NCI-H1436 (cell line): ENCODE data around the gene RPL29.

ENCODE experiments used
- DNase-seq: peaks from one replicate; lab custom pipeline; 2025; lab: John Stamatoyannopoulos, UW

RPL29 gene

DNA sequence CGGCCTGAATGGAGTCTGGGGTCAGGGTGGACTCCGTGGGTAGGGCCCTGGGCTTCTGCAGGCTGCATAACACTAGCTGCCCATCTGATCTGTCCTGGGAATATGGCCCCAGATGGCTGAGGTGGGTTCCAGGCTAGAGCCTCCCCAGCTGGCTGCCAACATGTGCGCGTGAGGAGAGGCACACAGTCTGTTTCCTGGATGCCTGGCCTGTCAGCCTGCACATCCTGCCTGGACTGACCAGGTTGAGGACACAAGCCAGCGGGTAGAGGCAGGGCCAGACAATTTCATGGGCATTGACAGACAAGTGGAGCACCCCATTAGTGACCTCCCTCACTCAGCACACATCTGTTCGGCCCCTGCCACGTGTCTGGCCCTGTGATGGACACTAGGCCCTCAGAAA, 29.8 kb upstream of the RPL29 start:
- no peak for DNase-seq

DNA sequence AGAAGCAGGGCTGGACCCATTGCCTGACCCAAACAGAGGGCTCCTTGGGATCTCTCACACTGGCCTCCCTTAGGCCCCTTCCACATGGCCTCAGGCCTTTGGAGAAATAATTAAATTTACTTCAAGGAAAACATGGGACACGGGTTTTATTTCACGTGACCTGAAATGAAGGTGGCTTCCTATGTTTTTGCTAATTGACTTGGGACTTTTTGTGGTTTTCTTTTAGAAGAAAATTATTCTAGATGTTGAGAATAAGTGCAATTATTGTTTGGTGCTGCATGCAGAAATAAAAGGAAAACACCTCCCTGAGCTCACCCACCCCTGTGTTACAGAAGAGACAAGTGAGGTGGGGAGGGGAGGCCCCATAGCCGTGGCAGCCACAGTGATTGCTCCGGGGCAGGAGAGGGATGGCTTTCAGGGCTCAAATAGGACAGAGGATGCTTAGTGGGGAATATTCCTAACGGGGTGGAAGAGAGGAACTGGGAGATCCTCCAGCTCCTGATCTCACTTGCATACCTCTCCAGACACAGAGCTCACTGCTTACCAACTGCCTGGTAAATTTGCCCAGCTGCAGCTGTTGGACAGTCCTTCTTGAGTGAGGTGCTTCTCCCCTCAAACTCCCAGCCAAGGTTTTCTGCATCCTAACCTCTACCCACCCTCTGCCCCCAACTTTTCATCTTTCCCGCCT, 29.2 kb upstream of the RPL29 start:
- no peak for DNase-seq

DNA sequence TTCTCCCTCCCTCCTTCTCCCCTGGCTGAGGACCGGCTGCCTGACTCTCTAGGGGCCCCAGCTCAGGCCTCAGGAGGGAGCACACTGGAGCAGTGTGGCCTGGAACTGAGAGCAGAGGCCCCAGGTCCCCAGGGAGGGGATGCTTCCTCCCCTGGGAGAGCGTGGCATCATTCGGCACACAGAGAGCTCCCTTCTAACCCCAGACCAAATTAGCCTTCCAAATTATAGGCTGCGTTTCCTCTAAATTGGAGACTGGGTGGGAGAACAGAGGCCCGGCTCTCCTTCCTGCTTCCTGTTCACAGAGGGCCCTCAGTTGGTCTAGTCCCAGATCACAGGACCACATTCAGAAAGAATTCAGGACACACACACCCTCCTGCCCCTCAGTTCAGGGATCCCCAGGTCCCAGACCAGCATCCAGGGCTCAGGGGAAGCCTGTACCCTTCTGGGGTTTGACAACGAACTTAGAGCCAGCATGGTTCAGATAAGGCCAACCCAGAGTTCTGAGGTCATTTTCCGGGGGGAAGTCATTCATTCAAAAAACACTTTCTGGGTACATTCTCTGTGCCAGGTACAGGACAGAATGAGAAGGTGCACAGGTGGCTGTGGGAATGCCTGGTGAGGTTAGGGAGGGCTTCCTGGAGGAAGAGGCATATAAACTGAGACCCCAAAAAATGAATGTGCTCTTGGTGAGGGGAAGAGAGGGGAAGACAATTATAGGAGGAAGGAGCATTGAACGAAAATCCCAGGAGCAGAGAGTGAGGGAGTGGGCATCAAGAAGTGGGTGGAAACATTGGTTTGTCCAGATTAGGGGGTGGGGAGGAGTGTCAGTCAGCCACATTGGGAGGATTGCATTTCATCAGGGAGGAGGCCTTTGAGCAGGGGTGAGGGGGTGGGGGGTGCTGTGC, 28.4 kb upstream of the RPL29 start:
- no peak for DNase-seq

DNA sequence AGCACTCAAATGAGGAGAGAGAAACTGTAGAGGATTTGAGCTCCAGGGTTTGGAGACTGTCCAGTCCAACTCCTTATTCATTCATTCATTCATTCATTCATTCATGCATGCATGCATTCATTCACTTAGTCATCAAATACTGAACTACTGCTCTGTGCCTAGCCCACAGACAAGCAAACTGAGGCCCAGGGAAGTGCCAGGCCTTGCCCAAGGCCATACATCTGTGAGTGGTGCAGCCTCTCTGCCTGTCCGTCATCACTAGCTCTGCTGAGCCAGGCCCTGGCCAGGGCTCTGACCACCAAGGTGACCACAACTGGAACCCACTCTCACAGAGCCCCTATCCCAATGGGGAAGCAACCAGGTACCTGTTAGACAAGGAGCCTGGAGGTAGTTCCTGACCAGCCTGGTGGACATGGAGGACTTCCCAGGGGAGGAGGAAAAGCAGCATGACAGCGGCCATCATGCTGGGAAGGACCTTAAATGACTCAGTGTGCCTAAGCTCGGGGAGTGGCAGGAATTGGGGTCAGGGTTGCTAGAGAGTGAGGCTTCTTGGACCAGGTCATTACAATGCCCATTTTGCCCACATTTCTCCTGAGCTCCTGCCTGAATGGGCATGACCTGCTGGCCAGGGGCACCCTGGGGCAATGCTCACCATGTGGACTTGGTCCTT, 27.5 kb upstream of the RPL29 start:
- no peak for DNase-seq

DNA sequence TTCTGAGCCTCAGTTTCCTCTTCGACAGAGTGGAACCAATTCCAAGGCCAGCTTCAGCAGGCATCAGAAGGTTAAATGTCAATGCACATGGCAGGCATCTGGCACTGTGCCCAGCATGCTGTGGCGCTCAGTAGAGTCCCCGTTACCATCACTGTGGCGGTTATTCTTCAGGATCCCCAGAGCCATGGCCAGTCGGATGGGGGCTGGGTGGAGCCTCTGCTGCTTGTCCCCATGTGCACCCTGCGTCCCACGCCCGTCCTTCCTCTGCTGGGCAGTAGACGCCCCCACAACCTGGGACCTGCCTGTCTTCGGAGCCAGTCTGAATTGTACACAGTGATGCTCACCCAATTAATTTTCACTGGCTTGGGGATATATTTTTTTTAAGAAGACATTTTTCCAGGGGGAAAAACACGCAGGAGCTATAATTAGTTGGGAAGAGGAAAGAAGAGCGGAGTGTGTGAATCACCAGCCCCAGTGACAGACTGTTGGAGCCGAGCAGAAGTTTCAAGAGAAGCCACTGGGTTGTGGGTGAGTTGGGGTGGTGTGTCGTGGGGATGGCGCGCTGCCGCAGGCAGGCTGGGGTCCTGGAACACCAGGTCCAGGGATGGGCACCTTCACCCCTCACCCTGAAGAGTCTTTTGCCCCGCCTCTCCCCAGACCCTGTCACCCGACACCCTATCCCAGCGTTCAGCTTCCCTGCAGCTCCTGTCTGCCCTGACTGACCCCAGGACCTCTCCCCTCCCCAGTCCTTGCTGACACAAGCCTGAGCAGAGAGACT, 26.8 kb upstream of the RPL29 start:
- DNase-seq, result no peak

DNA sequence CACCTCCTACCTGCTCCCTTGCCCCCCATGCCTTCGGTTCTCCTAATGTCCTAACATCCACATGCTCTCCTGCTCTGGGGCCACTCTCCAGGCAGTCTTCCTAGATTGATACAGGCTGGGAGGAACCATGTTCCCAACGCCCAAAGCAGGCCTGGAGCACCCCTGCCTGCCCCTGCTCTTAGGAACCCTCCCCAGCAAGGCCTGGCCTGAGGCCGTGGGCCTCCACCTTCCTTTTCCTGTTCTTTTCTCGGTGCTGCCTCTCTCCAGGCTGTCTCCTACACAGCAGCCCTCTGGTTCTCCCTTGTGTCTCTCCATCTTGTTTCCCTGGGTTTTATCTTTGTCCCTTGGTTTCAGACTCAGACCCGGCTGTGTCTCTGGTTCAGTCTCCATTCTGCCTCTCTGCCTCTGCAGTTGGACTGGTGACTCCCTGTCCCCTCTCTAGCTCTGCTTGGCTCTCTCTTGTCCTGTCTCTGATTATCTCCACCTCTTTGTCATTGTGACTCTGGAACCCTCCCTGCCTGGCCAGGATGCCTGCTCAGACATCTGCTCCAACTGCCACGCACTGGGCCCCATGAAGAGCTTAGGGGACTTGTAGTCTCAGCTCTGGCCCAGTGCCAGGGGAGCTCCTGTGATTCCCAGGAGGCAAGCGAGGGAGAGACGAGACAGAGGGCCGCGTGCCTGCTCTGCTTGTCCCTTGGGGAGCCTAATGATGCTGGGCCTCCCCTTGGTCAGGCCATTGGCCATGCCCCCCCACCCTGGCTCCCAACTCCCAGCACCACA, 26.0 kb upstream of the RPL29 start:
- DNase-seq, result peak; percentile 55

DNA sequence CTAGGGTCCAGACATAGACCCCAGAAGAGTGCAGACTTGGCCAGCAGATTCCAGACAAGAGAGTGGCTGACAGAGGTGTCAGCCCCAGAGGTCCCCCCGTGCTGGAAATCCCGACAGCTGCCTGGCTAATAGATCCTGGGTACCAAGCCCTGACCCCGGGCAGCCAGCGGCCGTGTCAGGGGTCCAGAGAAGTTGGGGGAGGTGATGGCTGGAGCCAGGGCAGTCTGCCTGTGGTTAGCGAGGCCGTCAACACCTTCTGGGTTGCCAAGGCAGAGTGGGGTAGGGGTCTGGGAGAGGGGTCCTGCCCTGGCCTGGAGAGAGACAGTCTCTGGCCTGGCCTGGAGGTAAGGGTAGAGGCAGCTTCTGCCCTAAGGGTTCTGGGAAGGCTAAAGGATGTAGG, 25.1 kb upstream of the RPL29 start:
- DNase-seq, result no peak

DNA sequence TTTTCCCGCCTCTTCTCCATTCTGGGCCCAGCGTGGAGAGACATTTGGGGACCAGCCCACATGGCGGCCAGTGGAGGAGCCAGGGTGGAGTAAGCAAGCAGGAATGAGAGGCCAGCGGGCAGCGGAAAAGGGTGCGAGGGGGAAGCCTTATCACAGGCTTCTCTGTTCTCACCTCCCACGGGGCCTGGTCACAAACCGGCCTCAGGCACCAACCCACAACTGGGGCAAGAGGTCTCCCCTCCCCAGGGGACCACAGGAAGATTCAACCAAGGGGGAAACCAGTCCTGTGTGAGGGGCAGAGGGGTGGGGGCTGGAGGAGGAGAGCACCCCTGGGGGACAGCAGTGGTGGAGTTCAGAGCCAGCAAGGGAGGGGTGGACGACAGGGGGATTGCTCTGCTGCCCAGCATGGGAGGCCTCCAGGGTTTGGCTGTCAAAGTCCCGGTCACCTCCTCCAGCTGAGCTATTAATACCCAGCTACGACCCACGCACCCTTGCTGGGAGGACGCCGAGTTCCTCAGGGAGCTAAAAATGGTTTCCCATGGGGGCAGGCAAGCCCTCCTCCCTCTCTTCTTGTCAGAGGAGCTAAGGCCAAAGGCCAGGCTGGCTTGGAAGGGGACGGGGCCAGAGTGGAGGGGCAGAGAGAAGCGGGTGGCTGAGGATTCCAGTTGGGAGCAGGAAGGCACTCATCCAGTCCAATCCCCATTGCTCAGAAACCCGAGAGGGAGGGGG, 23.8 kb upstream of the RPL29 start:
- DNase-seq, result no peak

DNA sequence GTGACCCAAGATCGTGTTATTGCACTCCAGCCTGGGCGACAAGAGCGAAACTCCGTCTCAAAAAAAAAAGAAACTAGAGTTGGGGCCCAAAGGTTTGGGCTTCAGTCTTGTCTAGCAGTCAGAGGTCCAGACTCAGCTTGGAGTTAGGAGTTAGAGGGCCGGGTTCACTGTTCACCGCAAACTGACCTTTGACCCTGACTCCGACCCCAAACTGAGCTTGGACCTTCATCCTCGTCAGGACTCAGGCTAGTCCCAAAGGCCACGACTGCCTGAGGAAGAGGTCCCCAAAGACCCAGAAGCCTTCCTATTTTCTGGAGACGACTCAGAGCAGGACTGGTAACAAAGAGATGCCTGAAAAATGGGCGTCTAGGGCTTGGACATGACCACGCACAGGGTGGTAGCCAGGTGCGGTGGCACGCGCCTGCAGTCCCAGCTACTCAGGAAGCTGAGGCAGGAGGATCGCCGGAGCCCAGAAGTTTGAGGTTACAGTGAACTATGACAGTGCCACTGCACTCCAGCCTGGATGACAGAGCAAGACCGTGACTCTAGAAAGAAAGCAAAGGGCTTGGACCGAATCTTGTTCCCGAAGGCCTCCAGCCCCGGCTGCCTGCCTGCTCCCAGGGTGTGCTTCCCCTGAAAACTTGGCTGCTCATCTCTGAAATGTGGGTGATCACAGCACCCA, 22.8 kb upstream of the RPL29 start:
- no peak for DNase-seq

DNA sequence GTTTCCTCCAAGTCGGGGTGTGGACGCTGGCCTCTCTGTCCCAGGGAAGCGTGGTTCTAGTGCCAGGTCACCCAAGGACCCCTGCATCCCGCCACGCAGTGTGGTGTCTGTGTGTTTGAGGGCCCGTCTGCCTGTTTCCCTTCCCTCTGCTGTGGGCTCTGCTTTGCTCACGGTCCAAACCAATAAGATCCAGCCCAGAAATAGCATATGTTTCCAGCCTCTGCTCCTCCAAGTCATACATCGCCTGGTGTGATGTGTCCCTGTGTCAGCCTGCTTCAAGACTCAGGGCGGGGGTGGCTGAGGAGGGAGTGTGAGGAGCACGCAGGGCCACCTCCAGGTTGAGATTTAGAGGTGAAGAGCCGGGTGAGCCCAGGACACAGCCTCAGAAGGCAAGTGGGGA, 21.9 kb upstream of the RPL29 start:
- no peak for DNase-seq

DNA sequence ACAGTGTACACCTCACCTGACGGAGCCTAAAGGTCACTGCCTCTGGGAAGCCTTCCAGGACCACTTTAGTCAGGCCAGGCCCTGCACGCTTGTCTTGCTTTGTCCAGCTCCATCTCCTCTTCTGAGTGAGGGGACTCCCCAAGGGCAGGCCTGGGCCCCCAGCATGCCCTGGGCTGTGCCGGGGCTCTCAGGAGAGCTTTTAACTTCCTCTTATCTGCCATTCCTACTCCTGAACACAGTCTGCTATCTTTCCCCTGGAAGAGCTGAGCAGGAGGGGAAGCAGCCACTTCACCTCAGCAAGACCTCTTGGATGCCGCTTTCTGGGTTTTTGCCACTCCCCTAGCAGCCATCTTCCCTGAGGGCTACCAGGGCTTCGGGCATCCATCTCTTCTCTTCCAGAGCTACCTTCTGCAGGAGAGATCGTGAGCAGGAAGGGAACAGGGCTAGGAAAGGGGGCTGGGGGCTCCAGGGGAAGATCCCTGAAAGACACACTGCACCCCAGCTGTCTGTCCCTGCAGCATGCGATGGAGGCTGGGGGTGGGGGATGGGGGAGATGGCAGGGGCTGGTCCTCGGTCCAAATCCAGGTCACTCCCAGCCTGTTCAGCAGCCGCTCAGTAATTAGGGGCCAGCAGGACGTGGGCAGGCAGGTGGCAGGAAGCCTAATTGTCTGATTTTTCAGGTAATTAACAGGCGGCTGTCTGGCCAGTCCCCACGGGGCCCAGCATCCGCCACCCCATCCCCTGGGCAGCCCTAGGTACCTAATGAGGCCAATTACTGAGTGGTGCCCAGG, 19.9 kb upstream of the RPL29 start:
- no peak for DNase-seq

DNA sequence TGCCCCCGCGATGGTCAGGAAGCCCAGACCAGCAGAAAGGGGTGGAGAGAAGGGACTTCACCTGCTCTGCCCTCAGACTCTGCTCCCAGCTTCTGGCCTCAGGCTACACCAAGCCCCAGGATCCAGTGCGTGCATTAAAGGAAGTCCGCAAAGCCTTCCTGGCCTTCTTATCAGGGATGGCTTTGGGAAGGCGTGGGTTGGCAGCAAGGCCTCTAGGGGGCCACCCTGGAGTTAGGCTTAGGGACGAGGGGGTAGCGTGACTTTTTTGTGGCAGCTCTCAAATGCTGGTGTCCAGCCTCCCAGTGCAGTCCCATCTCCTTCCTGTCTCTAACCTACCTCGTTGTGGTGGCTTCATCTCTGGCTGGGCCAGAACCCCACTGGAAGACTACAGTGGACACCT, 18.9 kb upstream of the RPL29 start:
- DNase-seq, result no peak

DNA sequence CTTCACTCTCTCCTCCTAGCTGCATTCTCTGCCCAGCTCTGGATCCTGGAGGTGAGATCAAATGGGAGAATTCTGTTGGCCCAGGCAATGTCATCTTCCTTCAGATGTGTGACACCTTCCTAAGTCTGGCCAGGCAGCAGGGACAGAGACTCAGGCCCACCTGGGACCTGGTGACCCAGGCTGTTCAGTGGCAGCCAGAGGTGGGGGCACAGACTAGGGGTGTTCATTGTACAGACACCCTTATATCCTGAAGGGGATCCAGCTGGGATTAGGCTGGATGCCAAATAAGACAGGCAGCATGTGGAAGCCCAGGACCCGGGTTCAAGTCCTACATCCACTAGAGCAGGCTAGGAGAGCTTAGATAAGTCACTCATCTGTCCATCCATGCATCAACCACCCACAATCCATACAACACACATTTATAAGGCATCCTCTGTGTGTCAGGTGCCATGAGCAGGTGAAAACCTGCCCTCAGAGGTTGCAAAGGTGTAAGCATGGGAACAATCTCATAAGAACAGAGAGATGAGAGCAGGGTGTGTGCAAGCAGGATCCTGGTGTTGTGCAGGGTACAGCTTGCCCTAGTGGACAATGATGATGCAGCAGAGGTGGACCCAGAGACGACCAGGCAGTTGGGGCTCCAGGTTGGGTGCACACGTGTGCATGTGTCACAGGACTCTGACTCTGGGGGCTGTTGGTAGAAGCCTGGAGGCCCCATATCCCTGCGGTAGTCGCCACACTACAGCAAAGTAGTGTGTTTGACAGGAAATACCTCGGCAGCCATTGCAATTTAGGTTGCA, 18.3 kb upstream of the RPL29 start:
- no peak for DNase-seq

DNA sequence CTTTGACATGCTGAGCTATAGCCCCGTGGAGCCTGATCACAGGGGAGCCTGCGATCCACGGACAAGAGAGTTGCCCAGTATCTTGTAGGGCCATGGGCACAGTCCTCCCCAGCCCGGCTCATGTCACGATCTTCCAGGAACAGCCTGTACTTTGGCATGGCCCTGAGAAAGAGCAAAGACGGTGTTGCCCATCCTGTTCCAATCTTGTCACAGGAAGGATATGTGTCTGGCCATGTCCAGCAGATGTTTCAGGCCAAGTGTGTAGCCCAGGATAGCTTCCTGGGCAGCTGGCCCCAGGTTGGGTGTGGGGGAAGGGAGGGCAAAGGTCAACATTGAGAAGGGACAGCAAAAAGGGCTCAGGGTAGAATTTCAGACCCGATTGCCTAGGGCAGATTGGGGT, 17.0 kb upstream of the RPL29 start:
- DNase-seq, result no peak

DNA sequence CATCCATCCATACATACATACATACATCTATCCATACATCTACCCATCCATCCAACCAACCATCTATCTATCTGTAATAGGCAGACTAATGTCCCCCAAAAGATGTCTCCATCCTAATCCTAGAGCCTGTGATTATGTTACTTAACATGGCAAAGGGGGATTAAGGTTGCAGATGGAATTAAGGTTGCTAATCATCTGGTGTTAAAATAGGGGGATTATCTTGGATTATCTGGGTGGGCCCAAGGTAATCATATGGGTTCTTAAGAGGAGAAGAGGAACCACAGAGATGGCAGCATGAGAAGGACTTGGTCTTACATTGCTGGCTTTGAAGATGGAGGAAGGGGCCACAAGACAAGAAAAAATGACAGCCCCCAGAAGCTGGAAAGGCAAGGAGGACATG, 14.7 kb upstream of the RPL29 start:
- DNase-seq, result no peak

DNA sequence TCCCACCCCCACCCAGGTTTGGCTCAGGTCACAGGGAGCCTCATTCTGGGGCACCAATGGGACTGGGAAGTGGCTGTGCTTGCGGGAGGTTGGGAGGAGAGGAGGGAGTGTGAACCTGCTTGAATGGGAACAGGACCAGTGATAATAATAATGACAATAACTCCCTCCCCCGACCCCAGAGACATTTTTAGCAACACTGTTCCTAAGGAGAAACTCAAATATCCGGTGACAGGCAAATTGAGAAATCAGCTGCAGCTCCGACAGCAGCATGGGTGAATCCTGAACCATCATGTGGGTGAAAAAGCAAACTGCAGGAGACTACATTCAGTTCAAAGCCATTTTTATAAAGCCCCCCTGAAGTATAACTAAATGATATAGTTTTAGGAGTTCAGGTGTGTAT, 11.6 kb upstream of the RPL29 start:
- no peak for DNase-seq

DNA sequence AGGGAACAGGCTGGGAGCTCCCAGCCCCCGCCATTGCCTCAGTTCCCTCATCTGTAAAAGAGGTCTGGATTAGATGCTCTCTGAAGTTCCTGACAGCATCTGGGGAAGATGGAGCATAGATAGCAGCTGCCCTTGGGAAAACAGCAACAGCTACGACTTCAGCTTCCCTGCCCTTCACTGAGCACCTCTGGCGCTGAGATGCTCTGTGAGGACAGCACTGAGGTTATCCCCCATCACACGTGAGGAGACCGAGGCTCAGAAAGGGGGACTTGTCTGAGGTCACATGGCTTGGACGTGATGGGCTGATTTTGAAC, 11.1 kb upstream of the RPL29 start:
- DNase-seq, result no peak

DNA sequence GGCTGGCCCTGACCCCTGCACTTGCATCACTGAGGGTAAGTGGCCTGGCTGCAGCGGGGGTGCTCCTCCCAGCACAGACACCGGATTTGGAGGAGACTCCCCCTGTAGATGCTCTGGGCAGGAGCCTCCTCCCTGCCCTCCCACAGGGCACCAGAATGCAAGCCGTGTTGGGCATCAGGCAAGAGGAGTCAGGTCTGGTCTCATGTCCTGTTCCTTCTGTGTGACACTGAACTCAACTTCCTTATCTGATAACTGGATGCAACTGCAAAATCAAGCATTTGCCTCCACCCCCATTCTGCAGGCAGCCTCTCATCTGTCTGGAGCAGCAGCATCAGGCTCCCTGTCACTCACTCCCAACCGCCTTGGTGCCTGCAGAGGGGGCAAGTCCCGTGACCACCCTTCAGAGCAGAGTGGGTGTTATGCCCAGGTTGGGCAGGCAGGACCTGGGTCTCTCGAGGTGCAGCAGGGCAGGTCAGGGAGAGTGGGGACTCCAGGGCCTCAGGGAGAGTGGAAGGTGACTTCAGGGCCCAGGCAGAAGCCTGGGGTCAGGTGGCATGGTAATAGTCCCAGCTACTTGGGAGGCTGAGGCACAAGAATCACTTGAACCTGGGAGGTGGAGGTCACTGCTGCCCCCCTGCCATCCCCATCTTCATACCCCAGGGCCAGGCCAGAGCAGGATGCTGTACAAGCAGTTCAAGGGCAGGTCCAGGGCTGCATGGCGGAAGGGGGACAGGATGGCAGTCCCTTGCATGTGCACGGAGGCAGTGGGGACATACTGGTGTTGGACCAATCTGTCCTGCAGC, 10.5 kb upstream of the RPL29 start:
- no peak for DNase-seq
